H1 (cell line): ENCODE measurements around the gene FBXL16.

ENCODE experiments used
- BRCA1 ChIP-seq: IDR thresholded peaks from 2 replicates; pipeline ENCODE4 v1.6.1; 2012; ENCODE audit warnings: low read depth, low read length, improper control_type of control experiment
- CEBPB ChIP-seq: IDR thresholded peaks from 2 replicates; pipeline ENCODE4 v1.6.1; 2012; ENCODE audit warnings: low read depth, low read length
- CTCF ChIP-seq, 3 experiments: IDR thresholded peaks; 1 replicate in 2 of 3; 2 replicates in 1 of 3; pipeline versions ENCODE4 v1.5.1 to v1.6.1; 2011; ENCODE audit warnings: low read length in 3 of 3, mild to moderate bottlenecking in 3 of 3, inconsistent platforms in 2 of 3, low read depth in 1 of 3, moderate library complexity in 1 of 3; ENCODE audit not compliant: insufficient read depth in 1 of 3; ENCODE audit errors: control extremely low read depth in 1 of 3
- POLR2A ChIP-seq, 2 experiments: IDR thresholded peaks; 1 replicate in 1 of 2; 2 replicates in 1 of 2; pipeline ENCODE4 v1.6.1; 2011; ENCODE audit warnings: low read depth in 2 of 2, low read length in 2 of 2, mild to moderate bottlenecking in 2 of 2; ENCODE audit errors: control extremely low read depth in 1 of 2
- POU5F1 ChIP-seq: IDR thresholded peaks from 2 replicates; pipeline ENCODE4 v1.6.1; 2011; ENCODE audit warnings: low read depth, mild to moderate bottlenecking, low read length, moderate library complexity
- RAD21 ChIP-seq, 2 experiments: IDR thresholded peaks in 1 of 2; conservative IDR thresholded peaks in 1 of 2; 2 replicates each; pipeline ENCODE4 v1.6.1; 2011; ENCODE audit warnings: low read depth in 2 of 2, low read length in 2 of 2, improper control_type of control experiment in 1 of 2, inconsistent platforms in 1 of 2, mild to moderate bottlenecking in 1 of 2, moderate library complexity in 1 of 2
- SIN3A ChIP-seq, 2 experiments: IDR thresholded peaks in 1 of 2; conservative IDR thresholded peaks in 1 of 2; 2 replicates each; pipeline ENCODE4 v1.6.1; 2011 to 2012; ENCODE audit warnings: low read length in 2 of 2, improper control_type of control experiment in 1 of 2, low read depth in 1 of 2, mild to moderate bottlenecking in 1 of 2
- SUZ12 ChIP-seq: fragments of 200-600 bp; sonication (generic); IDR thresholded peaks from 2 replicates; pipeline ENCODE4 v1.6.1; 2012; ENCODE audit warnings: mild to moderate bottlenecking, inconsistent platforms, low read length, moderate library complexity, mixed read lengths
- ZNF274 ChIP-seq: IDR thresholded peaks from 2 replicates; pipeline ENCODE4 v1.7.0; 2012; ENCODE audit warnings: low read length, borderline replicate concordance; ENCODE audit errors: extremely low read depth

GRCh38 chr16:708019-708418 is 2.4 kb upstream of the FBXL16 start:
- TF ChIP-seq BRCA1 (no peak), CTCF (IDR thresholded peaks at IDR 0.05; ENCODE audit: control extremely low read depth in 1 of 3, insufficient read depth in 1 of 3, low read depth in 1 of 3, low read length in 3 of 3) (no peak), ZNF274 (no peak), SIN3A (conservative IDR thresholded peaks at IDR 0.05 in 1 of 2, IDR thresholded peaks at IDR 0.05 in 1 of 2; ENCODE audit: low read depth in 1 of 2, low read length in 2 of 2) (no peak), POLR2A (IDR thresholded peaks at IDR 0.05; ENCODE audit: control extremely low read depth in 1 of 2, low read depth in 2 of 2, low read length in 2 of 2) (no peak), RAD21 (IDR thresholded peaks at IDR 0.05 in 1 of 2, conservative IDR thresholded peaks at IDR 0.05 in 1 of 2; ENCODE audit: low read depth in 2 of 2, low read length in 2 of 2) (no peak), CEBPB (no peak), SUZ12 (no peak), POU5F1 (no peak)
